GM18517 (cell line): ENCODE data around the gene PLPPR1.
"Not testable (repeated sequence)": the region's sequence is repeated elsewhere in the genome, so short reads cannot be mapped to it uniquely, and the experiment has no call there.

Source experiments
- ATAC-seq: cut with Tn5 transposase; IDR thresholded peaks from one replicate; pipeline ENCODE4 v1.9.1; 2021; ENCODE audit warnings: mild to moderate bottlenecking, moderate library complexity; ENCODE audit not compliant: unreplicated experiment

Gene PLPPR1

GRCh38 chr9:101039581-101039980 is 11.1 kb downstream of the PLPPR1 start:
- ATAC-seq, result not testable (repeated sequence)

GRCh38 chr9:101047848-101048397 is 19.4 kb downstream of the PLPPR1 start:
- ATAC-seq, result no peak

GRCh38 chr9:101050650-101051049 is 22.1 kb downstream of the PLPPR1 start:
- no peak for ATAC-seq

GRCh38 chr9:101054657-101055056 is 26.1 kb downstream of the PLPPR1 start:
- ATAC-seq, result no peak

- no peak for ATAC-seq
Measured at GRCh38 chr9:101055516-101055915, 27.0 kb downstream of the PLPPR1 start.

GRCh38 chr9:101062686-101063085 is 34.2 kb downstream of the PLPPR1 start:
- ATAC-seq, result no peak

- ATAC-seq, result no peak
Measured at GRCh38 chr9:101063192-101063591, 34.7 kb downstream of the PLPPR1 start.

- no peak for ATAC-seq
Measured at GRCh38 chr9:101064206-101064605, 35.7 kb downstream of the PLPPR1 start.

- no peak for ATAC-seq
Measured at GRCh38 chr9:101065930-101066329, 37.4 kb downstream of the PLPPR1 start.

GRCh38 chr9:101068696-101069095 is 40.2 kb downstream of the PLPPR1 start:
- no peak for ATAC-seq

- no peak for ATAC-seq
Measured at GRCh38 chr9:101072259-101072658, 43.7 kb downstream of the PLPPR1 start.

GRCh38 chr9:101073122-101073521 is 44.6 kb downstream of the PLPPR1 start:
- ATAC-seq, result no peak

GRCh38 chr9:101081641-101082040 is 53.1 kb downstream of the PLPPR1 start:
- ATAC-seq, result no peak

- no peak for ATAC-seq
Measured at GRCh38 chr9:101083448-101084202, 55.1 kb downstream of the PLPPR1 start.

- no peak for ATAC-seq
Measured at GRCh38 chr9:101087426-101087825, 58.9 kb downstream of the PLPPR1 start.

GRCh38 chr9:101092922-101093321 is 64.4 kb downstream of the PLPPR1 start:
- ATAC-seq, result no peak

- no peak for ATAC-seq
Measured at GRCh38 chr9:101093620-101094019, 65.1 kb downstream of the PLPPR1 start.

GRCh38 chr9:101094686-101095085 is 66.2 kb downstream of the PLPPR1 start:
- ATAC-seq, result no peak

- no peak for ATAC-seq
Measured at GRCh38 chr9:101097210-101097609, 68.7 kb downstream of the PLPPR1 start.

GRCh38 chr9:101098392-101098791 is 69.9 kb downstream of the PLPPR1 start:
- ATAC-seq, result no peak

- ATAC-seq, result no peak
Measured at GRCh38 chr9:101114317-101114716, 85.8 kb downstream of the PLPPR1 start.

- no peak for ATAC-seq
Measured at GRCh38 chr9:101115102-101115501, 86.6 kb downstream of the PLPPR1 start.

- ATAC-seq, result no peak
Measured at GRCh38 chr9:101117161-101117560, 88.6 kb downstream of the PLPPR1 start.
